Measurements from ENCODE around the gene DRC7.

- no peak for TF ChIP-seq EZH2 (IDR thresholded peaks at IDR 0.05; ENCODE audit: insufficient read depth, poor library complexity, severe bottlenecking)
- TF ChIP-seq EZH2phosphoT487 (IDR thresholded peaks at IDR 0.05; ENCODE audit: insufficient read depth, low read depth): no peak
These were observed 16.8 kb upstream of the DRC7 start for GRCh38 chr16:57677622-57678369.

All from GM23248 (cell line).